D341Med (cell line): ENCODE measurements around the gene PRLH.

Experiments
- DNase-seq: peaks from one replicate; pipeline ENCODE4 v3.0.0; 2012; ENCODE audit warnings: low spot score

PRLH gene

GRCh38 chr2:237539681-237540080 is 26.7 kb upstream of the PRLH start:
- DNase-seq: no peak

- DNase-seq: no peak
These were observed 26.1 kb upstream of the PRLH start for GRCh38 chr2:237540223-237540775.

GRCh38 chr2:237540823-237541222 is 25.6 kb upstream of the PRLH start:
- DNase-seq: no peak

GRCh38 chr2:237541243-237541642 is 25.1 kb upstream of the PRLH start:
- no peak for DNase-seq

- no peak for DNase-seq
These were observed 24.2 kb upstream of the PRLH start for GRCh38 chr2:237542001-237542704.

GRCh38 chr2:237546040-237546875 is 20.1 kb upstream of the PRLH start:
- DNase-seq: no peak

- no peak for DNase-seq
These were observed 19.4 kb upstream of the PRLH start for GRCh38 chr2:237546876-237547395.

GRCh38 chr2:237547841-237548416 is 18.4 kb upstream of the PRLH start:
- DNase-seq: no peak

GRCh38 chr2:237549216-237549615 is 17.2 kb upstream of the PRLH start:
- no peak for DNase-seq

GRCh38 chr2:237549643-237550415 is 16.5 kb upstream of the PRLH start:
- DNase-seq: no peak

GRCh38 chr2:237551071-237551574 is 15.3 kb upstream of the PRLH start:
- DNase-seq: no peak

GRCh38 chr2:237552908-237553307 is 13.5 kb upstream of the PRLH start:
- DNase-seq: no peak

GRCh38 chr2:237553948-237554347 is 12.4 kb upstream of the PRLH start:
- no peak for DNase-seq

GRCh38 chr2:237555560-237555959 is 10.8 kb upstream of the PRLH start:
- DNase-seq: no peak

- DNase-seq: no peak
These were observed 9.4 kb upstream of the PRLH start for GRCh38 chr2:237556773-237557632.

GRCh38 chr2:237557633-237558015 is 8.8 kb upstream of the PRLH start:
- no peak for DNase-seq

- DNase-seq: no peak
These were observed 7.3 kb upstream of the PRLH start for GRCh38 chr2:237558961-237559641.

- no peak for DNase-seq
These were observed 5.2 kb upstream of the PRLH start for GRCh38 chr2:237561221-237561620.

- no peak for DNase-seq
These were observed 2.6 kb upstream of the PRLH start for GRCh38 chr2:237563816-237564215.

- no peak for DNase-seq
These were observed 1.7 kb upstream of the PRLH start for GRCh38 chr2:237564526-237565131.
